ENCODE measurements around the gene FAM50B. TPM values are rescaled to one million over a fixed set of nuclear protein-coding genes. Genes with fewer than 3 reads are reported as not detected.

FAM50B gene
- total RNA-seq, 1 donor from 2014 or later = 3.8 TPM

GRCh38 chr6:3838992-3839867, 9.9 kb upstream of the FAM50B start:
- peaks cover 3% of the 10 kb centered on the region for H3K27me3 Mint-ChIP-seq (ENCODE audit: unreplicated experiment)
- no peak overlapping the region for H3K4me3 Mint-ChIP-seq (ENCODE audit: unreplicated experiment)
- DNase-seq (ENCODE audit: low spot score) = no peak
- H3K27ac Mint-ChIP-seq (ENCODE audit: unreplicated experiment) = no peak overlapping the region
- TF ChIP-seq CTCF (IDR thresholded peaks at IDR 0.05; ENCODE audit: unreplicated experiment) = no peak
- H3K36me3 Mint-ChIP-seq (ENCODE audit: low read depth, unreplicated experiment) = no peaks in the 10 kb centered on the region
- H3K4me1 Mint-ChIP-seq (ENCODE audit: unreplicated experiment) = no peaks in the 10 kb centered on the region
- H3K9me3 Mint-ChIP-seq (ENCODE audit: unreplicated experiment) = no peaks in the 10 kb centered on the region

- Mint-ChIP-seq H3K4me3 (ENCODE audit: unreplicated experiment) (no peak overlapping the region), H3K36me3 (ENCODE audit: low read depth, unreplicated experiment) (no peaks in the 10 kb centered on the region), H3K9me3 (ENCODE audit: unreplicated experiment) (no peaks in the 10 kb centered on the region), H3K27ac (ENCODE audit: unreplicated experiment) (no peak overlapping the region), H3K27me3 (ENCODE audit: unreplicated experiment) (peaks cover 3% of the 10 kb centered on the region), H3K4me1 (ENCODE audit: unreplicated experiment) (no peaks in the 10 kb centered on the region)
- TF ChIP-seq CTCF (IDR thresholded peaks at IDR 0.05; ENCODE audit: unreplicated experiment) = no peak
- no peak for DNase-seq (ENCODE audit: low spot score)
Observed at GRCh38 chr6:3841066-3841454, 8.1 kb upstream of the FAM50B start.

- TF ChIP-seq CTCF (IDR thresholded peaks at IDR 0.05; ENCODE audit: unreplicated experiment) = no peak
- Mint-ChIP-seq H3K36me3 (ENCODE audit: low read depth, unreplicated experiment) (no peaks in the 10 kb centered on the region), H3K4me3 (ENCODE audit: unreplicated experiment) (no peak overlapping the region), H3K9me3 (ENCODE audit: unreplicated experiment) (no peaks in the 10 kb centered on the region), H3K4me1 (ENCODE audit: unreplicated experiment) (no peaks in the 10 kb centered on the region), H3K27ac (ENCODE audit: unreplicated experiment) (no peak overlapping the region), H3K27me3 (ENCODE audit: unreplicated experiment) (peaks cover 3% of the 10 kb centered on the region)
- no peak for DNase-seq (ENCODE audit: low spot score)
Observed at GRCh38 chr6:3841711-3842565, 7.2 kb upstream of the FAM50B start.

- peaks cover 3% of the 10 kb centered on the region for H3K27me3 Mint-ChIP-seq (ENCODE audit: unreplicated experiment)
- no peak overlapping the region for H3K27ac Mint-ChIP-seq (ENCODE audit: unreplicated experiment)
- H3K36me3 Mint-ChIP-seq (ENCODE audit: low read depth, unreplicated experiment) = no peaks in the 10 kb centered on the region
- no peak overlapping the region for H3K4me3 Mint-ChIP-seq (ENCODE audit: unreplicated experiment)
- peaks cover 6% of the 10 kb centered on the region for H3K4me1 Mint-ChIP-seq (ENCODE audit: unreplicated experiment)
- DNase-seq (ENCODE audit: low spot score) = no peak
- no peak for TF ChIP-seq CTCF (IDR thresholded peaks at IDR 0.05; ENCODE audit: unreplicated experiment)
- H3K9me3 Mint-ChIP-seq (ENCODE audit: unreplicated experiment) = no peaks in the 10 kb centered on the region
Observed at GRCh38 chr6:3843379-3844096, 5.6 kb upstream of the FAM50B start.

Measured in endothelial cell (in vitro differentiated cells).